Neutrophil (primary cell): ENCODE results near the gene NR2F2.

Experiments
- H3K27ac ChIP-seq: fragments of 200-600 bp; sonication (generic); 2 replicates; pipeline ENCODE4 v1.5.1; 2016; ENCODE audit warnings: mild to moderate bottlenecking, moderate library complexity
- H3K27me3 ChIP-seq: fragments of 200-600 bp; sonication (generic); 2 replicates; pipeline ENCODE4 v1.6.0; 2016; ENCODE audit warnings: mild to moderate bottlenecking
- H3K36me3 ChIP-seq: fragments of 200-600 bp; sonication (generic); 2 replicates; pipeline ENCODE4 v1.5.1; 2017
- H3K4me1 ChIP-seq, 2 experiments: fragments of 200-600 bp in 1 of 2; sonication (generic) in 1 of 2; 1 replicate in 1 of 2; 2 replicates in 1 of 2; pipeline versions ENCODE4 v1.5.1 to v1.6.1; 2013 to 2016; ENCODE audit warnings: low read depth in 1 of 2, low read length in 1 of 2, mild to moderate bottlenecking in 1 of 2, moderate library complexity in 1 of 2; ENCODE audit not compliant: control insufficient read depth in 1 of 2, insufficient read depth in 1 of 2
- H3K4me3 ChIP-seq, 2 experiments: fragments of 200-600 bp in 1 of 2; sonication (generic) in 1 of 2; 1 replicate in 1 of 2; 2 replicates in 1 of 2; pipeline ENCODE4 v1.5.1; 2013 to 2016; ENCODE audit warnings: low read depth in 1 of 2, low read length in 1 of 2, mild to moderate bottlenecking in 1 of 2, moderate library complexity in 1 of 2
- H3K9me3 ChIP-seq: fragments of 200-600 bp; sonication (generic); 2 replicates; pipeline ENCODE4 v1.5.1; 2016
- CTCF ChIP-seq: fragments of 200-600 bp; sonication (generic); IDR thresholded peaks from 2 replicates; pipeline ENCODE4 v1.5.1; 2016; ENCODE audit warnings: antibody characterized with exemption

NR2F2 gene

DNA sequence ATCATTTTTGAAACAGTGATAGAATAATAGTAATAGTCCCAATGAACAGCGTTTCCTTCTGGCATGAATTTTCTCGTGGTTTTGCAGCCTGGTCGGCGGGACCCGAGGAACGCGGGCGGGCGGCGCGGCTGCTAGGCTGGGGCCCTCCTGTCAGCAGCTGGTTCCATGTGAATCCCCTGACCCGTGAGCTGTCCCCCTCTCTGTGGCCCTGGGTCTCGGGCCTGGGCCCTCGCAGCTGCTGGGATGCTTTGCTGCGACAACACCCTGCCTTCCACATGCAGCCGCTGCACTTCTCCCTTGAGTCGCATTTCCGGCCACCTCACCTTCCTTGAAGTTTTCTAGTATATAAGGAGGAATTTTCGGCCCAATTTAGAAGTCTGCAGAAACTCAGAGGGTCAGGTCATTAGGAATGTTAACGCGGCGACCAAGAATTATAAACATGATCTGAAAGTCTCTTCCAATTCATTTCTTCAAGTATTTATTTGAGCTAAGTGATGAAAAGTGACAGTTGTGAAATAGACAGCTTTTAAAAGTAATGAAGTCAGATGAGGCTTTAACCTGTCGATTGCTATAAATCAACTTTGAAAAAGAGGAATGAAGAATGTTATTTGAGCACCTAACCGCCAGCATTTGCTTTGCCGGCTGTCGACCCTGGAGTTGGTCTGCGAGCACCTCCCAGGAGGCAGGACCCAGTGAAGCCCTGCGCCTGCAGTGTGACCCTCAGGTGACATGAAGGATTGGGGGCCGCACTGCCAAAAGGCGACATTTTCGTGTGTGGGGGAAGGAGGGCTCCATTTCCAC lies 27.7 kb downstream of the NR2F2 start:
- Histone ChIP-seq H3K4me1 (peaks cover 15% of the 10 kb centered on the region in 2 experiments), H3K9me3 (no peaks in the 10 kb centered on the region), H3K36me3 (no peaks in the 10 kb centered on the region), H3K4me3 (peak overlapping the region; percentile 42 to 55), H3K27me3 (peaks cover 100% of the 10 kb centered on the region), H3K27ac (no peak overlapping the region)
- no peak for TF ChIP-seq CTCF

- Histone ChIP-seq H3K27me3 (peaks cover 100% of the 10 kb centered on the region), H3K4me3 (no peak overlapping the region), H3K4me1 (peaks cover 15% of the 10 kb centered on the region in 2 experiments), H3K27ac (no peak overlapping the region), H3K36me3 (no peaks in the 10 kb centered on the region), H3K9me3 (no peaks in the 10 kb centered on the region)
- TF ChIP-seq CTCF: no peak
Measured at GRCh38 chr15:96358821-96359615, 28.5 kb downstream of the NR2F2 start.

DNA sequence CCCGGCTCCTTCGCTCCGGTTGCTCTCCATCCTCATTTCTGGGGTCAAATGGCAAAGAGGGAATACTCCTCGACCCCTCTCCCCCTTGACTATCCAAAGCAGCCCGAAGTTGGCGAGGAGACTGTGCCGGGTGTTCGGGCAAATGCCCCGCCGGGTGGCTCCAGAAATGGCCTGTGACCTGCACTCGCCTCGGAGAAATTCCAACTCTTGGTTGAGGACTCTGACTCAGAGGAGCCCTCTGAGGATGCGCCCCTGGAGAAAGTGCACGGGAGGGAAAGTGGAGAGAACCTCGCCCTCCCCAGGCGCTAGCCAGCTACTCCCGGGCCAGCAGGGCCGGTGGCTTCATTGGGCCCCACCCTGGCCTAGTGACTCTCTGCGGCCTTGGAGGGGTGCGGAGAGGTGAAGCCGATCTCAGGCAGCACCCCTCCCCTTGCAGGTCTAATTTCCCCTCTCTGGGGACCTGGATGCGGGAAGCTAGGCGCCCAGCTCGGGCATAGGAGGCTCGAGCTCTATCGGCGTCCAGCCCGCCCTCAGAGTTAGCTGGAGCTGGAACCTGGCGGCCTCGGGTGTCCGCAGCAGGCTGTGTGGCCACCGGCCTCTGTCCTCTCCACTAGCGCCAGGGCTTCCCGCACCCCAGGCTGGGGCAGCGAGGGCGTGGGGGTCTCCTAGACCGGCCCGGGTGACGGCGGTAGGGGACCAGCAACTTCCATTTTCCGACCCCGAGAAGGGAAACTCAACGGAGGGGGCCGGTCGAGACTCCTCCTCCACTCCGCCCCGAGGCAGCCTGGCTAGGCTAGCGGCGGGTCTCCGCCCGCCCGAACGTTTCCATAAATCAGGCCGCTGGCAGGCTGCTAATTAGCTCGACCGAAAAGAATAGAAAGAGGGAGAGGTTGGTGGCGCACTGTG lies 29.4 kb downstream of the NR2F2 start:
- Histone ChIP-seq H3K27me3 (peaks cover 100% of the 10 kb centered on the region), H3K36me3 (no peaks in the 10 kb centered on the region), H3K4me1 (peaks cover 15% of the 10 kb centered on the region in 2 experiments), H3K9me3 (no peaks in the 10 kb centered on the region), H3K27ac (no peak overlapping the region), H3K4me3 (no peak overlapping the region)
- no peak for TF ChIP-seq CTCF

DNA sequence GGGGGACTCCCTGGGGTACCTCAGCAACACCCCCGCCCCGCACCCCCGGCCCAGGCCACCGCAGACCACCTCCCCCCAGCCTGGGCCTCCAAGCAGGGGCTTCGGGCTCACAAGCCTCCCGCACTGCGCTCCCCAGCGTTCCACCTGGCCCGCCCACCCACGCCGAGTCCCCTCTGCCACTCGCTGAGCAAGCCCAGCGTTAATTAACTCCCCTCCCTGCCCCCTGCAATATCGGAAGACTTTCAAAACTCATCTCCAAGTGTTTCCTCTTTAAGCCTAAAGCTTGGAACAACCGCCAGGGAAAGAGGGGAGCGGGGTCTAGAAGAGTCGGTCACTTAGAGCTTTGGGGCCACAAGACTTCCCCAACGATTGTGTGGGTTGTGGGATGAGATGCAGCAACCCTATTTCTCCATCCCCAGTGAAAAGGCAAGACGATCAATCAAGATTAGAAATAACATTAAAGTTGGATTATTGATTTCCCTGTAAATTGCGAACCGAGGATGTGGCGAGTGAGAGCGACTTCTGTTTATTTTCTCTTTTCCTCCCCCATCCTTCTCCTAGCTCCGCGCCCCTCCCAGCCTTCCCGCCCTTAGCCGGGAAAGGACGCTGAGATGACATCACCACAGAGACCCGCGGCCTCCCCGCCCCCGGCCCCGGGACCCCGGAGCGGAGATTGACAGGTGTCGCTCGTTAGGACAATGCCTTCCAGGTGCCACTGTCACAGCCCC lies 30.2 kb downstream of the NR2F2 start:
- no peaks in the 10 kb centered on the region for H3K9me3 ChIP-seq
- no peak overlapping the region for H3K27ac ChIP-seq
- H3K4me1 ChIP-seq: peaks cover 15% of the 10 kb centered on the region in 2 experiments
- peaks cover 100% of the 10 kb centered on the region for H3K27me3 ChIP-seq
- TF ChIP-seq CTCF: no peak
- H3K36me3 ChIP-seq: no peaks in the 10 kb centered on the region
- no peak overlapping the region for H3K4me3 ChIP-seq
